CD8-positive, alpha-beta memory T cell (primary cell): ENCODE measurements around the gene DCAF11. TPM values are rescaled to one million over a fixed set of nuclear protein-coding genes. Genes with fewer than 3 reads are reported as not detected.

Experiments
- CTCF ChIA-PET: fragments of 350-600 bp; sonication (Branson Sonifier 250); formaldehyde crosslinking; loops from one replicate; lab custom pipeline; 2021; ENCODE audit warnings: antibody characterized with exemption; lab: Charles Lee
- POLR2A ChIA-PET: fragments of 350-600 bp; sonication (Branson Sonifier 250); formaldehyde crosslinking; loops from one replicate; lab custom pipeline; 2021; ENCODE audit warnings: antibody characterized with exemption; lab: Charles Lee
- DNase-seq, 5 donors: peaks; one replicate each; pipeline versions ENCODE4 v3.0.0 to v3.0.0-alpha.2; 2020 to 2022; ENCODE audit warnings: mixed read lengths in 1 of 5
- H3K27ac ChIP-seq: one replicate; pipeline ENCODE4 v1.7.0; 2013; ENCODE audit warnings: low read depth, mild to moderate bottlenecking, low read length, moderate library complexity
- H3K27me3 ChIP-seq: 2 replicates; pipeline ENCODE4 v1.7.0; 2013; ENCODE audit warnings: low read length, mild to moderate bottlenecking; ENCODE audit not compliant: insufficient read depth, poor library complexity, severe bottlenecking
- H3K36me3 ChIP-seq: 2 replicates; pipeline ENCODE4 v1.7.0; 2013; ENCODE audit warnings: mild to moderate bottlenecking, low read length, moderate library complexity; ENCODE audit not compliant: insufficient read depth
- H3K4me1 ChIP-seq: 2 replicates; pipeline ENCODE4 v1.7.0; 2013; ENCODE audit warnings: mild to moderate bottlenecking, low read length, moderate library complexity; ENCODE audit not compliant: insufficient read depth
- H3K4me3 ChIP-seq: 2 replicates; pipeline ENCODE4 v1.7.0; 2013; ENCODE audit warnings: mild to moderate bottlenecking, low read length
- H3K9me3 ChIP-seq: 2 replicates; pipeline ENCODE4 v1.7.0; 2013; ENCODE audit warnings: mild to moderate bottlenecking, low read length
- H3K27ac Mint-ChIP-seq, 8 donors: one replicate each; pipeline ENCODE4 v1.8.0; 2020 to 2021; ENCODE audit warnings: mixed read lengths in 8 of 8, mild to moderate bottlenecking in 6 of 8, inconsistent platforms in 3 of 8, moderate library complexity in 3 of 8
- H3K27me3 Mint-ChIP-seq, 2 donors: one replicate each; pipeline ENCODE4 v1.8.0; 2020 to 2021; ENCODE audit warnings: mixed read lengths in 2 of 2, mild to moderate bottlenecking in 1 of 2, moderate library complexity in 1 of 2
- H3K36me3 Mint-ChIP-seq, 3 donors: one replicate each; pipeline ENCODE4 v1.8.0; 2020 to 2021; ENCODE audit warnings: mixed read lengths in 3 of 3, inconsistent platforms in 1 of 3, mild to moderate bottlenecking in 1 of 3
- H3K4me1 Mint-ChIP-seq, 3 donors: one replicate each; pipeline ENCODE4 v1.8.0; 2020 to 2021; ENCODE audit warnings: mixed read lengths in 3 of 3, inconsistent platforms in 1 of 3, mild to moderate bottlenecking in 1 of 3
- H3K4me3 Mint-ChIP-seq, 7 donors: one replicate each; pipeline ENCODE4 v1.8.0; 2020 to 2021; ENCODE audit warnings: mixed read lengths in 7 of 7, mild to moderate bottlenecking in 6 of 7, moderate library complexity in 4 of 7, inconsistent platforms in 2 of 7
- H3K9me3 Mint-ChIP-seq, 5 donors: one replicate each; pipeline ENCODE4 v1.8.0; 2020 to 2022; ENCODE audit warnings: mixed read lengths in 5 of 5, mild to moderate bottlenecking in 3 of 5, moderate library complexity in 2 of 5, inconsistent platforms in 1 of 5
- polyA plus RNA-seq: library from polyadenylated mRNA; unstranded; fragments of 300-500 nt; fragmentation: Illumina TruSeq; gene quantifications from one replicate; pipeline ENCODE4 v1.2.3, GENCODE V29; 2021
- total RNA-seq, 2 experiments: library from RNA; stranded (reverse); gene quantifications; one replicate each; pipeline ENCODE4 v1.2.3, GENCODE V29; 2021

DCAF11 gene
- total RNA-seq: 10 to 100 TPM; 69.0 to 72.4 TPM
- 83.9 TPM for polyA plus RNA-seq

- no peaks in the 10 kb centered on the region for H3K9me3 Mint-ChIP-seq
- peaks cover 0 to 5% of the 10 kb centered on the region in 2 donors for H3K27me3 Mint-ChIP-seq
- peak within 1 kb of the TSS; percentile 96 to 100 (median 98) for H3K4me3 Mint-ChIP-seq
- H3K36me3 ChIP-seq: peaks cover 27% of the 10 kb centered on the region
- peak within 1 kb of the TSS; percentile 98 to 100 (median 99) for H3K27ac Mint-ChIP-seq
- H3K36me3 Mint-ChIP-seq: peaks cover 5 to 54% (median 19%) of the 10 kb centered on the region in 3 donors
- H3K4me1 ChIP-seq: peaks cover 28% of the 10 kb centered on the region
- peak; percentile 97 to 100 (median 99) for DNase-seq
- ChIA-PET POLR2A (interaction anchor here (0.7 to 4.6 kb wide), 22 partner anchors 11 to 794 kb away, joined by 3 to 58 read pairs (median 6); partner anchors contain the start of genes CHMP4A, DHRS1, DHRS4 and EMC9), CTCF (interaction anchor here (0.8 to 4.4 kb wide), 23 partner anchors 8 to 327 kb away, joined by 3 to 34 read pairs (median 6); partner anchors contain the start of genes CHMP4A, CIDEB, EMC9 and IPO4)
- H3K4me3 ChIP-seq: peak within 1 kb of the TSS; percentile 99
- peaks cover 30 to 37% (median 36%) of the 10 kb centered on the region in 3 donors for H3K4me1 Mint-ChIP-seq
- H3K27me3 ChIP-seq: no peaks in the 10 kb centered on the region
- H3K9me3 ChIP-seq: no peaks in the 10 kb centered on the region
- H3K27ac ChIP-seq: peak within 1 kb of the TSS; percentile 98
Measured at GRCh38 chr14:24114532-24115421, at the start of gene DCAF11, which contains the start of gene NRL. Gene DCAF11, plus strand, starts transcription at chr14:24114777. Its CDS starts 818 bp downstream, at chr14:24115595. Gene NRL, minus strand, starts transcription at chr14:24114949. Its CDS starts 32,101 bp downstream, at chr14:24082848.

- Mint-ChIP-seq H3K27me3 (peaks cover 4 to 5% of the 10 kb centered on the region in 2 donors), H3K4me3 (no peak overlapping the region), H3K4me1 (no peaks in the 10 kb centered on the region), H3K36me3 (no peaks in the 10 kb centered on the region), H3K9me3 (no peaks in the 10 kb centered on the region), H3K27ac (no peak overlapping the region)
- DNase-seq: no peak
- H3K4me3 ChIP-seq: no peak overlapping the region
- no peaks in the 10 kb centered on the region for H3K4me1 ChIP-seq
- no peak overlapping the region for H3K27ac ChIP-seq
- POLR2A ChIA-PET: no interaction called here
- CTCF ChIA-PET: interaction anchor here (1.0 to 2.2 kb wide), 3 partner anchors 16 to 43 kb away, joined by 3 to 7 read pairs (median 3); no protein-coding TSS in a partner anchor
- H3K36me3 ChIP-seq: no peaks in the 10 kb centered on the region
- H3K9me3 ChIP-seq: no peaks in the 10 kb centered on the region
- no peaks in the 10 kb centered on the region for H3K27me3 ChIP-seq
Measured at GRCh38 chr14:24064856-24065255, 49.7 kb upstream of the DCAF11 start.

GRCh38 chr14:24065408-24065807 is 49.2 kb upstream of the DCAF11 start:
- Mint-ChIP-seq H3K36me3 (no peaks in the 10 kb centered on the region), H3K27me3 (peaks cover 6 to 10% of the 10 kb centered on the region in 2 donors), H3K4me1 (no peaks in the 10 kb centered on the region), H3K27ac (no peak overlapping the region), H3K9me3 (no peaks in the 10 kb centered on the region), H3K4me3 (no peak overlapping the region)
- Histone ChIP-seq H3K4me1 (no peaks in the 10 kb centered on the region), H3K27ac (no peak overlapping the region), H3K4me3 (no peak overlapping the region), H3K27me3 (no peaks in the 10 kb centered on the region), H3K9me3 (no peaks in the 10 kb centered on the region), H3K36me3 (no peaks in the 10 kb centered on the region)
- ChIA-PET CTCF (interaction anchor here (1.1 to 2.2 kb wide), 2 partner anchors 15 to 25 kb away, joined by 3 to 7 read pairs; no protein-coding TSS in a partner anchor), POLR2A (no interaction called here)
- no peak for DNase-seq

DNA sequence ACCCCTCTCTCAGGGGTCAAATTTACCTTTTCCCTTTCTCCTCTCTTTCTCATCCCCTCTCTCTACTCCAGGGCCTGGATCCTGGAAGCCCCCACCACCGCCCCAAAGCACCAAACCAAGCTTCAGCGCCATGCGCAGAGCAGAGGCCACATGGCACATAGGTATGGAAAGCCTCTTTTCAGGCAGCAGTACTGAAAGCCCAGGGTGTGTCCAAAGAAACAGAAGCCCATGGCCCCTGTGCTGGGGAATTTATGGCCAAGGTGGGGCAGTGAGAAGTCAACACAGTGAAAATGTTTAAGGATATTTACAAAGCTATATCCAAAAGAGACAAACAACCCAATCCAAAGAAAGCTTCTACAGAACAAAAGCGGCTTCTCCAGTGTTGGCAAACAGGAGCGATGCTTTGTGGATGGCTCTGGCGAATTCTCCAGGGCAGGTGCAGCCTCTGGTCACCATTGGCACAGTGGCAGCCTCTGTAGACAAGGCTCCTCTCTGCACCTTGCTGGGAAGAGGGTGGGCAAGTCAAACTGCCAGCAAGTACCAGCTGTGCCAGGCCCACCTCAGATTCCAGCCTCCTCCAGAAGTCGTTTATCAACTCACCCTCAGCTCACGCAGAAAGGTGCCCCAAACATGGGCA is 48.0 kb upstream of the DCAF11 start:
- Histone ChIP-seq H3K4me3 (no peak overlapping the region), H3K27me3 (no peaks in the 10 kb centered on the region), H3K27ac (no peak overlapping the region), H3K36me3 (no peaks in the 10 kb centered on the region), H3K4me1 (no peaks in the 10 kb centered on the region), H3K9me3 (no peaks in the 10 kb centered on the region)
- peaks cover 0 to 3% (median 3%) of the 10 kb centered on the region in 3 donors for H3K4me1 Mint-ChIP-seq
- H3K27me3 Mint-ChIP-seq: peaks cover 8 to 18% of the 10 kb centered on the region in 2 donors
- DNase-seq: no peak
- ChIA-PET CTCF (interaction anchor here (1.0 to 2.0 kb wide), 2 partner anchors 24 to 40 kb away, joined by 3 to 4 read pairs; no protein-coding TSS in a partner anchor), POLR2A (no interaction called here)
- no peak overlapping the region for H3K4me3 Mint-ChIP-seq
- no peak overlapping the region for H3K27ac Mint-ChIP-seq
- H3K36me3 Mint-ChIP-seq: no peaks in the 10 kb centered on the region
- no peaks in the 10 kb centered on the region for H3K9me3 Mint-ChIP-seq

GRCh38 chr14:24067133-24068082 is 47.2 kb upstream of the DCAF11 start:
- no peak for DNase-seq
- POLR2A ChIA-PET: no interaction called here
- no peak overlapping the region for H3K27ac Mint-ChIP-seq
- Histone ChIP-seq H3K27ac (no peak overlapping the region), H3K4me1 (no peaks in the 10 kb centered on the region), H3K27me3 (no peaks in the 10 kb centered on the region), H3K9me3 (no peaks in the 10 kb centered on the region), H3K4me3 (no peak overlapping the region), H3K36me3 (no peaks in the 10 kb centered on the region)
- H3K4me1 Mint-ChIP-seq: peaks cover 0 to 3% (median 3%) of the 10 kb centered on the region in 3 donors
- peaks cover 8 to 18% of the 10 kb centered on the region in 2 donors for H3K27me3 Mint-ChIP-seq
- no peaks in the 10 kb centered on the region for H3K9me3 Mint-ChIP-seq
- CTCF ChIA-PET: interaction anchor here (1.0 to 2.0 kb wide), 2 partner anchors 23 to 40 kb away, joined by 3 to 4 read pairs; no protein-coding TSS in a partner anchor
- no peak overlapping the region for H3K4me3 Mint-ChIP-seq
- no peaks in the 10 kb centered on the region for H3K36me3 Mint-ChIP-seq

GRCh38 chr14:24068711-24069410 is 45.7 kb upstream of the DCAF11 start:
- CTCF ChIA-PET: interaction anchor here (0.9 to 1.1 kb wide), 2 partner anchors 10 to 24 kb away, joined by 3 read pairs; no protein-coding TSS in a partner anchor
- H3K4me3 Mint-ChIP-seq: no peak overlapping the region

More at GRCh38 chr14:24068711-24069410, 45.7 kb upstream of the DCAF11 start:
- Histone ChIP-seq H3K27ac (no peak overlapping the region), H3K4me1 (no peaks in the 10 kb centered on the region), H3K27me3 (no peaks in the 10 kb centered on the region), H3K9me3 (no peaks in the 10 kb centered on the region), H3K36me3 (no peaks in the 10 kb centered on the region), H3K4me3 (no peak overlapping the region)
- H3K4me1 Mint-ChIP-seq: peaks cover 0 to 3% (median 3%) of the 10 kb centered on the region in 3 donors
- H3K27me3 Mint-ChIP-seq: peaks cover 5 to 21% of the 10 kb centered on the region in 2 donors
- no peaks in the 10 kb centered on the region for H3K36me3 Mint-ChIP-seq
- POLR2A ChIA-PET: interaction anchor here (0.7 kb wide), 2 partner anchors 12 to 21 kb away, joined by 3 read pairs; no protein-coding TSS in a partner anchor
- H3K27ac Mint-ChIP-seq: no peak overlapping the region
- DNase-seq: no peak
- no peaks in the 10 kb centered on the region for H3K9me3 Mint-ChIP-seq
